A673 (cell line): Measurements from ENCODE around the gene AGAP1.

Source experiments
- EZH2 ChIP-seq: fragments of 200-600 bp; sonication (generic); IDR thresholded peaks from 2 replicates; pipeline ENCODE4 v1.6.1; 2017; ENCODE audit warnings: borderline replicate concordance, low read depth, mild to moderate bottlenecking, mixed read lengths, antibody characterized with exemption, low read length; ENCODE audit not compliant: poor library complexity, severe bottlenecking
- TF ChIP-seq, protein P1 (sequence below): fragments of 300-800, 200-600 bp; sonication (generic); conservative IDR thresholded peaks from 2 replicates; pipeline ENCODE4 v1.5.1; 2017; ENCODE audit warnings: low read depth, mild to moderate bottlenecking, antibody characterized with exemption, low read length, moderate library complexity, mixed read lengths

DNA sequence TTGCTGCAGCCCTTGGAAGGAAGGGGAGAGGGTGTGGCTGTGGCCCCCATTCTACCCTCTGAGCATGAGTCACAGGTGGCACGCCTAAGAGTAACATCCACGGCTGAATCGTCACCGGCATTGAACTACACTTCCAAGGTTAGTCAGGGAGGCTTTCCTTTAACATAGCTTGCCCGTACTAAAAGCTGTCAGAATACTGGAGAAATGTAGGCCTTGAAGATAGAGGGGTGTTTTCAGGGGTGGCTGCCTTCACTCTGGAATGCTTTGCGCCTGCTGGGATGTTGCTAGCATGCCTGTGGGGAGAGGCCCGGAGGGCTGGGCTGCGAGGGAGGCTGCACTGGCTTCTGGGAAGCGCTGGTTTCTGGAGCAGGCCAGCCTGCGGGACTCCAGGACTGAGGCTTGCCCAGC lies 333.7 kb downstream of the AGAP1 start:
- TF ChIP-seq, protein P1, sequence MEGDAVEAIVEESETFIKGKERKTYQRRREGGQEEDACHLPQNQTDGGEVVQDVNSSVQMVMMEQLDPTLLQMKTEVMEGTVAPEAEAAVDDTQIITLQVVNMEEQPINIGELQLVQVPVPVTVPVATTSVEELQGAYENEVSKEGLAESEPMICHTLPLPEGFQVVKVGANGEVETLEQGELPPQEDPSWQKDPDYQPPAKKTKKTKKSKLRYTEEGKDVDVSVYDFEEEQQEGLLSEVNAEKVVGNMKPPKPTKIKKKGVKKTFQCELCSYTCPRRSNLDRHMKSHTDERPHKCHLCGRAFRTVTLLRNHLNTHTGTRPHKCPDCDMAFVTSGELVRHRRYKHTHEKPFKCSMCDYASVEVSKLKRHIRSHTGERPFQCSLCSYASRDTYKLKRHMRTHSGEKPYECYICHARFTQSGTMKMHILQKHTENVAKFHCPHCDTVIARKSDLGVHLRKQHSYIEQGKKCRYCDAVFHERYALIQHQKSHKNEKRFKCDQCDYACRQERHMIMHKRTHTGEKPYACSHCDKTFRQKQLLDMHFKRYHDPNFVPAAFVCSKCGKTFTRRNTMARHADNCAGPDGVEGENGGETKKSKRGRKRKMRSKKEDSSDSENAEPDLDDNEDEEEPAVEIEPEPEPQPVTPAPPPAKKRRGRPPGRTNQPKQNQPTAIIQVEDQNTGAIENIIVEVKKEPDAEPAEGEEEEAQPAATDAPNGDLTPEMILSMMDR: no peak
- TF ChIP-seq EZH2: no peak
